ENCODE results near the gene FBLN7.

FBLN7 gene

GRCh38 chr2:112140205-112140802 lies 2.1 kb downstream of the FBLN7 start:
- no peak for TF ChIP-seq CTCF (IDR thresholded peaks at IDR 0.05; ENCODE audit: low read depth, low read length)
- no peaks in the 10 kb centered on the region for H3K9me3 ChIP-seq
- no peaks in the 10 kb centered on the region for H3K36me3 ChIP-seq
- no peaks in the 10 kb centered on the region for H3K4me1 ChIP-seq
- DNase-seq = no peak
- H3K27me3 ChIP-seq = peaks cover 6% of the 10 kb centered on the region; the same call in 1 of the 2 replicates
- no peak overlapping the region for H3K4me3 ChIP-seq (ENCODE audit: low read depth, low read length)

GRCh38 chr2:112140899-112141625 lies 2.9 kb downstream of the FBLN7 start:
- Histone ChIP-seq H3K9me3 (no peaks in the 10 kb centered on the region), H3K36me3 (no peaks in the 10 kb centered on the region), H3K27me3 (peaks cover 6% of the 10 kb centered on the region; the same call in 1 of the 2 replicates), H3K4me3 (ENCODE audit: low read depth, low read length) (no peak overlapping the region), H3K4me1 (no peaks in the 10 kb centered on the region)
- no peak for TF ChIP-seq CTCF (IDR thresholded peaks at IDR 0.05; ENCODE audit: low read depth, low read length)
- DNase-seq = no peak

- Histone ChIP-seq H3K27me3 (peaks cover 6% of the 10 kb centered on the region; the same call in 1 of the 2 replicates), H3K4me3 (ENCODE audit: low read depth, low read length) (no peak overlapping the region), H3K4me1 (no peaks in the 10 kb centered on the region), H3K36me3 (no peaks in the 10 kb centered on the region), H3K9me3 (no peaks in the 10 kb centered on the region)
- DNase-seq = no peak
- TF ChIP-seq CTCF (IDR thresholded peaks at IDR 0.05; ENCODE audit: low read depth, low read length) = no peak
Measured at GRCh38 chr2:112141626-112142007, 3.4 kb downstream of the FBLN7 start.

- H3K27me3 ChIP-seq = peaks cover 5% of the 10 kb centered on the region; the same call in 1 of the 2 replicates
- H3K4me3 ChIP-seq (ENCODE audit: low read depth, low read length) = no peak overlapping the region
- H3K9me3 ChIP-seq = no peaks in the 10 kb centered on the region
- DNase-seq = no peak
- H3K4me1 ChIP-seq = no peaks in the 10 kb centered on the region
- TF ChIP-seq CTCF (IDR thresholded peaks at IDR 0.05; ENCODE audit: low read depth, low read length) = no peak
- H3K36me3 ChIP-seq = no peaks in the 10 kb centered on the region
Measured at GRCh38 chr2:112142525-112143078, 4.4 kb downstream of the FBLN7 start.

GRCh38 chr2:112143150-112143549 lies 5.0 kb downstream of the FBLN7 start:
- no peak for DNase-seq
- Histone ChIP-seq H3K36me3 (no peaks in the 10 kb centered on the region), H3K27me3 (no peaks in the 10 kb centered on the region), H3K9me3 (no peaks in the 10 kb centered on the region), H3K4me3 (ENCODE audit: low read depth, low read length) (no peak overlapping the region), H3K4me1 (no peaks in the 10 kb centered on the region)
- TF ChIP-seq CTCF (IDR thresholded peaks at IDR 0.05; ENCODE audit: low read depth, low read length) = no peak

- Histone ChIP-seq H3K36me3 (no peaks in the 10 kb centered on the region), H3K4me1 (no peaks in the 10 kb centered on the region), H3K4me3 (ENCODE audit: low read depth, low read length) (no peak overlapping the region), H3K27me3 (no peaks in the 10 kb centered on the region), H3K9me3 (no peaks in the 10 kb centered on the region)
- no peak for DNase-seq
- TF ChIP-seq CTCF (IDR thresholded peaks at IDR 0.05; ENCODE audit: low read depth, low read length) = no peak
Measured at GRCh38 chr2:112144966-112145365, 6.8 kb downstream of the FBLN7 start.
